Erythroblast (primary cell): ENCODE data around the gene ENPP4.

ENCODE experiments used
- GATA1 ChIP-seq: IDR thresholded peaks from 2 replicates; pipeline ENCODE4 v1.6.1; 2011; ENCODE audit warnings: low read depth, mild to moderate bottlenecking, control low read depth, low read length, moderate library complexity
- POLR2A ChIP-seq: IDR thresholded peaks from 2 replicates; pipeline ENCODE4 v1.6.1; 2011; ENCODE audit warnings: mild to moderate bottlenecking, low read length

DNA sequence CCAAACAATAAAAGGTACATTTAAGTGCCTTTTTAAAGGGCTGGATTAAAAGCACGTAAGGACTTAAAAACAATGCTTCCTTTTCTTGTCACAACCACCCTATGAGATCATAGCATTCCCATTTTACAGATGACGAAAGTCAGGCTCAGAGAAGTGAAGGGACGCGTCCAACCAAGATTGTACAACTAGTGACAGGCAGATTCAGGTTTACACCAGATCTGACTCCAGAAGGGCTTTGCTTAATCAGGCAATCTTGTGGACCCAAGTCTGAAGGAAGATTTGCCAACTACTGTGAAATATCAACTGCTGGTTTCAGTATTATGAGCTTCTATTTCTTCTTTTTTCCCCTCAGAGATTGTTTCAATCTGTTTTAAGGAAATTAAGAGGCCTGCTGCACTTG lies 877 bp downstream of the ENPP4 start:
- TF ChIP-seq POLR2A (no peak), GATA1 (no peak)
